Measurements from ENCODE around the gene KRTAP10-5.
"Not testable (repeated sequence)": the region's sequence is repeated elsewhere in the genome, so short reads cannot be mapped to it uniquely, and the experiment has no call there.

Gene KRTAP10-5

DNA sequence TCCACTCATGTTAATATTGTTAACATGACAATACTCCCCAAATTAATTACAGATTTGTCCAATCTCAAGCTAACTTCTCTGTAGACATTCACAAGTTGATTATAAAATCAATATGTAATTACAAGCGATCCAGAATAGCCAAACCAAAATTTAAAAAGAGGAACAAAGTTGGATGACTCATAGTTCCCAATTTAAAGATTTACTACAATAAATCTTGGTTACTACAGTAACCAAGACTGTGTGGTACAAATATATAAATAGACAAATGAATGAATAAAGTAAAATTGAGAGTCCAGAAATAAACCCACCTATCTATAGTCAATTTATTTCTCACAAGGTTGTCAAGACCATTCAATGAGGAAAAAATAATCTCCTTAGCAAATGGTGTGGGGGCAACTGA is 14.0 kb downstream of the KRTAP10-5 start:
- no peak for DNase-seq (ENCODE audit: low read depth)
- TF ChIP-seq, protein P1, sequence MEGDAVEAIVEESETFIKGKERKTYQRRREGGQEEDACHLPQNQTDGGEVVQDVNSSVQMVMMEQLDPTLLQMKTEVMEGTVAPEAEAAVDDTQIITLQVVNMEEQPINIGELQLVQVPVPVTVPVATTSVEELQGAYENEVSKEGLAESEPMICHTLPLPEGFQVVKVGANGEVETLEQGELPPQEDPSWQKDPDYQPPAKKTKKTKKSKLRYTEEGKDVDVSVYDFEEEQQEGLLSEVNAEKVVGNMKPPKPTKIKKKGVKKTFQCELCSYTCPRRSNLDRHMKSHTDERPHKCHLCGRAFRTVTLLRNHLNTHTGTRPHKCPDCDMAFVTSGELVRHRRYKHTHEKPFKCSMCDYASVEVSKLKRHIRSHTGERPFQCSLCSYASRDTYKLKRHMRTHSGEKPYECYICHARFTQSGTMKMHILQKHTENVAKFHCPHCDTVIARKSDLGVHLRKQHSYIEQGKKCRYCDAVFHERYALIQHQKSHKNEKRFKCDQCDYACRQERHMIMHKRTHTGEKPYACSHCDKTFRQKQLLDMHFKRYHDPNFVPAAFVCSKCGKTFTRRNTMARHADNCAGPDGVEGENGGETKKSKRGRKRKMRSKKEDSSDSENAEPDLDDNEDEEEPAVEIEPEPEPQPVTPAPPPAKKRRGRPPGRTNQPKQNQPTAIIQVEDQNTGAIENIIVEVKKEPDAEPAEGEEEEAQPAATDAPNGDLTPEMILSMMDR (conservative IDR thresholded peaks at IDR 0.05; ENCODE audit: low read length) = no peak
- H3K4me3 ChIP-seq (ENCODE audit: low read length) = no peak overlapping the region

- TF ChIP-seq, protein P1 (conservative IDR thresholded peaks at IDR 0.05; ENCODE audit: low read length) = no peak
- H3K4me3 ChIP-seq (ENCODE audit: low read length) = no peak overlapping the region
- no peak for DNase-seq (ENCODE audit: low read depth)
These were observed 15.4 kb downstream of the KRTAP10-5 start for GRCh38 chr21:44564886-44565598.

DNA sequence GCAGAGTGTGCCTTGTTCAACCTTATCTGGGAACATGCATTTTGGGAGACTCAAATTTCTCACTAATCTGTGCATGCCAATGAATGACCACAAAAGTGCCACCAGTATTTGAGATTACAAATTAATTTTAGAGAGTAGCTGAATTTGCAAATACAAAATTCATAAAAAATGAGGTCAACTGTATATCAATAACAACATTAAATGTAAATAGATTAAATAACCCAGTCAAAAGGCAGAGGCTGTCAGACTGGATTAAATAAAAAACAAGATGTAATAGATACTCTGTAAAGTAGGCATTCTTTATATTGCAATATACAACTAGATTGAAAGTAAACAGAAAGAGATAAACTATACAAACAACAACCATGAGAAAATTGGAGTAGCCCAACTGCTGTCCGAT is 16.3 kb downstream of the KRTAP10-5 start:
- no peak overlapping the region for H3K4me3 ChIP-seq (ENCODE audit: low read length)
- DNase-seq (ENCODE audit: low read depth) = no peak
- TF ChIP-seq, protein P1 (conservative IDR thresholded peaks at IDR 0.05; ENCODE audit: low read length) = no peak

GRCh38 chr21:44558695-44559094 is 21.7 kb downstream of the KRTAP10-5 start, which contains the start of gene KRTAP10-3:
KRTAP10-3 (minus strand) TSS chr21:44558795; CDS start chr21:44558715, 80 bp downstream.
- TF ChIP-seq, protein P1 (conservative IDR thresholded peaks at IDR 0.05; ENCODE audit: low read length) = no peak
- DNase-seq (ENCODE audit: low read depth) = no peak
- no peak within 1 kb of the TSS for H3K4me3 ChIP-seq (ENCODE audit: low read length)

DNA sequence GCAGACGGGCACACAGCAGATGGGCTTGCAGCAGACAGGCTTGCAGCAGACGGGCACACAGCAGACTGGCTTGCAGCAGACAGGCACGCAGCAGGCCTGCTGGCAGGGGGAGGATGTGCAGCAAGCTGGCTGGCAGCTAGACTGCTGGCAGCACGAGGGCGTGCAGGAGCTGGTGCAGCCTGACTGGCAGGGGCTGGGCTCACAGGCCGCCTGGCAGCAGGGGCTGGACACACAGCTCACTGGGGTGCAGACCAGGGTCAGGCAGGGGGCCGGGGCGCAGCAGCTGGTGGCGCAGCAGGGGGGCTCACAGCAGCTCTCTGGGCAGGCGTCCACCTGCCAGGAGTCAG is 22.1 kb downstream of the KRTAP10-5 start:
- H3K4me3 ChIP-seq (ENCODE audit: low read length); DNase-seq (ENCODE audit: low read depth): not testable (repeated sequence)

- TF ChIP-seq, protein P1 (conservative IDR thresholded peaks at IDR 0.05; ENCODE audit: low read length) = no peak
- DNase-seq (ENCODE audit: low read depth) = no peak
- no peak overlapping the region for H3K4me3 ChIP-seq (ENCODE audit: low read length)
These were observed 22.7 kb downstream of the KRTAP10-5 start for GRCh38 chr21:44557491-44558328.

GRCh38 chr21:44556879-44557278 is 23.5 kb downstream of the KRTAP10-5 start:
- H3K4me3 ChIP-seq (ENCODE audit: low read length) = no peak overlapping the region
- DNase-seq (ENCODE audit: low read depth) = no peak
- TF ChIP-seq, protein P1 (conservative IDR thresholded peaks at IDR 0.05; ENCODE audit: low read length) = no peak
